G401.6 (cell line): ENCODE measurements around the gene MIF.
"Not testable (repeated sequence)": the region's sequence is repeated elsewhere in the genome, so short reads cannot be mapped to it uniquely, and the experiment has no call there.

ENCODE experiments used
- FAIRE-seq: peaks from 2 replicates; lab custom pipeline; 2012; peaks lifted over from hg19 to GRCh38; lab: Jason Lieb, UNC

Gene MIF

DNA sequence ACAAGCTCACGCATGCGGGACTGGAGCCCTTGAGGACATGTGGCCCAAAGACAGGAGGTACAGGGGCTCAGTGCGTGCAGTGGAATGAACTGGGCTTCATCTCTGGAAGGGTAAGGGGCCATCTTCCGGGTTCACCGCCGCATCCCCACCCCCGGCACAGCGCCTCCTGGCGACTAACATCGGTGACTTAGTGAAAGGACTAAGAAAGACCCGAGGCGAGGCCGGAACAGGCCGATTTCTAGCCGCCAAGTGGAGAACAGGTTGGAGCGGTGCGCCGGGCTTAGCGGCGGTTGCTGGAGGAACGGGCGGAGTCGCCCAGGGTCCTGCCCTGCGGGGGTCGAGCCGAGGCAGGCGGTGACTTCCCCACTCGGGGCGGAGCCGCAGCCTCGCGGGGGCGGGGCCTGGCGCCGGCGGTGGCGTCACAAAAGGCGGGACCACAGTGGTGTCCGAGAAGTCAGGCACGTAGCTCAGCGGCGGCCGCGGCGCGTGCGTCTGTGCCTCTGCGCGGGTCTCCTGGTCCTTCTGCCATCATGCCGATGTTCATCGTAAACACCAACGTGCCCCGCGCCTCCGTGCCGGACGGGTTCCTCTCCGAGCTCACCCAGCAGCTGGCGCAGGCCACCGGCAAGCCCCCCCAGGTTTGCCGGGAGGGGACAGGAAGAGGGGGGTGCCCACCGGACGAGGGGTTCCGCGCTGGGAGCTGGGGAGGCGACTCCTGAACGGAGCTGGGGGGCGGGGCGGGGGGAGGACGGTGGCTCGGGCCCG lies at the start of gene MIF:
Gene MIF, plus strand, starts transcription at position 439 of the 765 bp plus-strand sequence. Its CDS starts 92 bp downstream, at position 531.
- no peak for FAIRE-seq

DNA sequence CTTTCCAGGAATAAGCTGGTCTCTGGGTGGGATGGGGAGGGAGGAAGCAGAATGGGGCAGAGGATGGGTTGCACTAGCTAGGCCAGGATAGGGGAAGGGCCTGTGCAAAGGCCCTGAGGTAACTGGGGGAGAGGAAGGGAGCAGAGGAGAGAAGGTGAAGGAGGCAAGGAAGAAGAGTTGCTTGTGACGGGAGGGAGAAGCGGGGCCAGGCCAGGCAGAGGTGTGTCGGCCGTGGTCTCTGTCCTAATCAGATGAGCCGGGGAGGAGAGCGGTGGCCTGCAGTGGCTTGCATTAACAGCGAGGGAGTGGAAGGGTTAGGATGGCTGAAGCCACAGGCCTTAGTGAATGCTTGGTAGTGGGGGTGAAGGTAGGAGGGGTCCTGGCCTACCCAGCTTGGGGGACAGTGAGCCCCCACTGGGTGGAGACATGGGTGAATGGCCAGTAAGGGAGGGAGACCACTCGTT lies 49.4 kb upstream of the MIF start:
- FAIRE-seq = no peak

DNA sequence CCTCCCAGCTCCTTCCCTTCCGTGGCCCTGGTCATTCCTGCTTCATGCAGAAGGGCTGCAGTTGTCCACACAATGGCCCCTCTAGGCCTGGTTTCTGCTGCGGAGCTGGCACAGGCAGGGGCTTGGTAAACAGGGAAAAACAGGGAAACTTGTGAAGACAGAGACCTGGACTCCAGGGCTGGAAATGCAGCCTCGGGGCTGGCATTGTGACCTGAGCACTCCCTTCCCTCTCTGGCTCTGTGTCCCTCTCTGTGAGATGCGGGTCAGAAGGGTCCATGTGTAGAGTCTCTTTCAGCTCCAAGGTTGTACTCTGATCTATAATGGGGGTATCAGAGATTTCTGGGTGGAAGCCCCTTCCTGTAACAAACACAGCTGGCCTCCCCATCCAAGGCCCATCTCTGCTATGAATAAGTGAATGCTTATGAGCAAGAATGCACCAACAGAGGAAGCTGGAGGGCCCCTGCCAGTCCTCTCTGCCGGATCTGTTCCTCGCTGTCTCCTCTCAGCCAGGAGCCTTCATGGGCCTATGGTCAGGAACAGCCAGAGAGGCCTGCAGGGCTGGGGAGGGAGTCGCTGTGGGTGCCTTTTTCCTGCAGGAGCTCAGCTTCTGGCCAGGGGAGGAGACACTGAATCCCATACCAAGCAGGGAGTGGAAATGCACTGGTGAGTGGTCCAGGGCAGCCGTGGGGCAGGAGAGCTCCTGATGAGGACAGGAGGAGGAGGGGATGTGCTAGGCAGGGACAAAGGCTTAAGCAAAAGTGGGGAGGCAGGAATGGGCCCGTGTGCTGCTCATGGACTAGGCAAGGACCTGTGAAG lies 48.7 kb upstream of the MIF start:
- no peak for FAIRE-seq

DNA sequence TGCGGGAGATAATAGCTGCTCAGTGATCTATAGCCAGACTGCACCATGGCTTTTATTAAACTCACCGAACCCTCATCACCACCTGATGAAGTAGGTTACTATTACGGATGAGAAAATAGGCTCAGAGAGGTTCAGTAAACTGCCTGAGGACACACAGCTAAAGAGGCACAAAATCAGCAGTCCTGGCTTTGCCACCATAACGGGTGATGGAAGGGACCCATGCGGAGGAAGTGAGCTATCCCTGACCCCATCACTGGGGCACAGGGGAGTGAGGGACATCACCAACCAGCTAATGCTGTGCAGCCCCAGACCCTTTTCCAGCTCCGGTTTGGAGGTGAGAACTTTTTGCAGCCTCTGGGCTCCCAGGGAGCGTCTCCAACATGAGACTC lies 48.1 kb upstream of the MIF start:
- FAIRE-seq = no peak

DNA sequence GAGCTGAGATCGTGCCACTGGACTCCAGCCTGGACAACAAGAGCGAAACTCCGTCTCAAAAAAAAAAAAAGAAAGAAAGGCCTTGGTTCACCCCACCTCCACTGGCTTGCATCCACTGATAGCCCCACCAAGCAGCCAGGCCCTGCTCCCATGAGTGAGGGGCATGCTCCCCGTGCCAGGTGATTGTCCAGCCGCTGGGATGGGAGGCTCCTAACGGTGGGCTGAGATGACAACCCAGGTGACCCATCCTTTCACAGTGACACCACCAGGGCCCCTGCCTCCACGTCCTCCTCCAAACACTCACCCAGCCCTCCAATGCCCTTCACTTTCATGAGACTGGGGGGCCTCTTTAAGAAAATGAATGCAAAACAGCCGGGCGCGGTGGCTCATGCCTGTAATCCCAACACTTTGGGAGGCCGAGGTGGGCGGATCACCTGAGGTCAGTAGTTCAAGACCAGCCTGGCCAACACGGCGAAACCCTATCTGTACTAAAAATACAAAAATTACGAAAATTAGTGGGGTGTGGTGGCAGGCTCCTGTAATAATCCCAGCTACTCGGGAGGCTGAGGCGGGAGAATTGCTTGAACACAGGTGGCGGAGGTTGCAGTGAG lies 46.8 kb upstream of the MIF start:
- FAIRE-seq = no peak

DNA sequence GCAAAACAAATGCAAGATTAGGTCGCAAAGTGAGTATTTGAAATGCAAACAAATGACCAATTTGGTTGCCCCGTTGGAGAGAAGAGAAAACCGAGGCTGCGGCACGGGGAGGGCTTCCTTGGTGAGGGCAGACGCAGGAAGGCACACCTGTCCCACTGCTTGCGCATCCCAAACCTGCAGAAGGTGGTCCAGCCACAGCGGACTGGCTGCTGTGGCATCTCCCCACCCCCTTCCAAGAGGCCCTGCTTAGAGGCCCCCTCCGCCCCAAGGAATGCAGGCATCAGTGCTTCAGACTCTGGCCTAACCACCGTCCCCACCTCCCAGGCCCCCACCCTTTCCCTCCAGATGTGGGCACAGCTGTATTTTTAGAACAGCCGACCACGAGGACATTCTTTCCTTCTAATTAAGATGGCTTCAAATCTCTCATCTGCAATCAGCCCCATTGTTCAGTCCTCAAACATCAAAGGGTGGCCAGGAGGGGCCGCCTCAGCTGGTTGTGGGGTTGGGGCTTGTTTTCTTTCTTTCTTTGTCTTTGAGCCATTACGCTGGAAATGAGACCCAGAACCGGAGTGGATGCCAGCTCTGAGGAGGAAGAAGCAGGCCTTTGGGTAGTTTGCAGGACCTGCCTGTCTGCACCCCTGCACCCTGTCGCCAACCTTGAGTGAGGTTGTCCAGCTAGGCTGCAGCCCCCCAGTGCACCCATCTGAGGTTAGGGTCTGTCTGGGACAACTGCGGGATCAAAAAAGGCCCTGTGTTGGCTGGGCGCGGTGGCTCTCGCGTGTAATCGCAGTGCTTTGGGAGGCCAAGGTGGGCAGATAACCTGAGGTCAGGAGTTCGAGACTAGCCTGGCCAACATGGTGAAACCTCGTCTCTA lies 46.0 kb upstream of the MIF start:
- no peak for FAIRE-seq

DNA sequence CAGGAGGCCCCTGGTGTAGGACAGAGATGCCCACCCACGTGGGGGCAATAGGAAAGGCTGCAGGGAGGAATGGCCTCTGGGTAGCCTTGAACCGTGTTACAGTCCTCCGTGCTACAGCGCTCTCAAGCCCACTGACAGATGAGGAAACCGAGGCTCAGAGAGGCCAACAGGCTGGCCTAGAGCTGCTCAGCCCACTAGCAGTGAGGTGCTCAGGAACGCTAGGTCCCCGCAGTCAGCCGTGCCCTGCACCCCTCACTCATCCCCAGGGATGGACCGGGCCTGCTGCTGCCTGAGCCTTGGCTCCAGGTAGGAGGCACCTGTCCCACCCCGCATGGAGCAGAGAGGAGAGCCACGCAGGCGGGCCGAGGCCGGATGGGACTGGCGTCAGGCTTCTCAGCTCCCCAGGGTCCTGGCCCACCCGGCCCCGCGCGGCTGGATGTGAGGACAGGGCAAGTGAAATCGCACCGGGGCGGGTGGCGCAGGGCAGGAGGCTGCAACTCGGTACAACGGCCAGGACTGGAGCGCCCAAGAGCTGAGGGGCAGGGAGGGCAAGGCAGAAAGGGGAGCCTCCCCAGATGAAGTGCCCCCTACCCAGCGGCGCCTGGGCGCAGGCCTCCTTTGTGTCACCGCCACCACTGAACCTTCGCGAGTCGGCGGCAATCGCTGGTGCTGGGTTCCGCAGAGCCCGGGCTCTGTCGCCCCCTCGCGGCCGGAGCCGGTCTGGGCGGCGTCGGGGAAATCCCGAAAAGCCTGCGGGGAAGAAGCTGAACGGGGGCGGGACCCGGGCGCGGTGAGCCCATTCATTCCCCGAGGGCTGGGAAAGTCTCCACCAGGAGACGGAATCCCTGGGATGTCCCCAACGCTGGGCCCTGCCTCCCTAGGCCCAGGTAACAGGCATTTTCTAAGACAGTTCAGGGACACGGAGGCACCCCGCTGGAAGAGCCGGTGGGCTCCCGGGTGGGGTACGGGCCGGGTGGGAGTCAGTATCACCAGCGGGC lies 44.9 kb upstream of the MIF start:
- FAIRE-seq = no peak

DNA sequence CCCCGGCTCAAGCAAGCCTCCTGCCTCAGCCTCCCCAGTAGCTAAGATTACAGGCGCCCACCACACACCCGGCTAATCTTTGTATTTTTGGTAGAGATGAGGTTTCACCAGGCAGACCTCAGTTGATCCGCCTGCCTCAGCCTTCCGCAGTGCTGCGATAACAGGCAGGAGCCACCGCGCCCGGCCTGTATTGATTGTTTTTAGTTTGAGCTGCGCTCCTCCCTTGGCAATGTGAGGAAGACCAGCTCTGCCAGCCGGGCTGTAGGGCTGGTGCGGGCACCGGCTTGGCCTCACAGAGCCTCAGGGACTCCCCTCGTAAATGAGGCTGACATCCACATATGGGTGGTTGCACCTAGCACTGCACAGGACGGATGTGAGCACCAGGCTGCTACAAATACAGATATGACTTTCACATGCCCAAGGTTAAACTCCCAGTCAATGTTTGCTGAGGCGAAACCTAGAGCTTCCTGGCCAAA lies 44.0 kb upstream of the MIF start:
- no peak for FAIRE-seq

DNA sequence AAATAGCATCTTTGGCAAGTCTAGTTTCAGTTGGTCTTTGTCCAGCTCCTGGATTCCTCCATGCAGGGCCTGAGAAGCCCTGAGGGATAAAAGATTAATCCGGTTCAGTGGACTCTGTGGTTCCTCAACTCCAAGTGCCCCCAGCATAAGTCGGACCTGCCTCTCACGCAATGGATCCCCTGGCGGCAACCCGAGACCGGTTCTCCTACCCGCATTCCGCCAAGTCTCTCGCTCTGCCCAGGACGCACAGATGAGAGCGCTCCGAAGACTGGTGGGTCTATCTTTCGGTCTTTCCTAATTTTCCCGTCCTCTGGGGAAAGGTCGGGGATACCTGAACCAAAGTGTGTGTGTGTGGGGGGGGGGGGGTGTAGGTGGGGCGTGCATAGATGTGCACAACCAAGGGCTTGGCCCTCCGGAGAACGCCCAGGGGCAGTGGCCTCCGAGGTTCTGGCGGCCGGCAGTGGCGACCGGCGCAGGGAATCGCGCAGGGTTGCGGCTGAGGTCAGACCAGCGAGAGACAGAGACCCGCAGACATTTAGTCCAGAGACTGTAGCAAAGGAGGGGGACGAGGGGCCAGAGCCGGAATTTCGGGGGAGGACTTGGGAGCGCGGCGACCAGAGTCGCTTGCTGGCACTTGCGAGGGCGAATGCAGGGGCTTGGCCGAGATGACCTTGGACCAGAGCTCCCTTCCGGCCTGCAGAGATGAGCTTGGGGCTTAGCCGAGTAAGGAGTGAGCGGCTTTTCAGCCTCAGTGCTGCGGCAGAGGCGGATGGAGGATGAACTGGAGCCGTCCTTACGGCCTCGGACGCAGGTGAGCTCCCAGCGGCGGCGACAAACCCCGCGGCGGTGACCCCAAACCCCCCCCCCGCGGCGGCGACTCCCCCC lies 37.2 kb upstream of the MIF start:
- FAIRE-seq = no peak

DNA sequence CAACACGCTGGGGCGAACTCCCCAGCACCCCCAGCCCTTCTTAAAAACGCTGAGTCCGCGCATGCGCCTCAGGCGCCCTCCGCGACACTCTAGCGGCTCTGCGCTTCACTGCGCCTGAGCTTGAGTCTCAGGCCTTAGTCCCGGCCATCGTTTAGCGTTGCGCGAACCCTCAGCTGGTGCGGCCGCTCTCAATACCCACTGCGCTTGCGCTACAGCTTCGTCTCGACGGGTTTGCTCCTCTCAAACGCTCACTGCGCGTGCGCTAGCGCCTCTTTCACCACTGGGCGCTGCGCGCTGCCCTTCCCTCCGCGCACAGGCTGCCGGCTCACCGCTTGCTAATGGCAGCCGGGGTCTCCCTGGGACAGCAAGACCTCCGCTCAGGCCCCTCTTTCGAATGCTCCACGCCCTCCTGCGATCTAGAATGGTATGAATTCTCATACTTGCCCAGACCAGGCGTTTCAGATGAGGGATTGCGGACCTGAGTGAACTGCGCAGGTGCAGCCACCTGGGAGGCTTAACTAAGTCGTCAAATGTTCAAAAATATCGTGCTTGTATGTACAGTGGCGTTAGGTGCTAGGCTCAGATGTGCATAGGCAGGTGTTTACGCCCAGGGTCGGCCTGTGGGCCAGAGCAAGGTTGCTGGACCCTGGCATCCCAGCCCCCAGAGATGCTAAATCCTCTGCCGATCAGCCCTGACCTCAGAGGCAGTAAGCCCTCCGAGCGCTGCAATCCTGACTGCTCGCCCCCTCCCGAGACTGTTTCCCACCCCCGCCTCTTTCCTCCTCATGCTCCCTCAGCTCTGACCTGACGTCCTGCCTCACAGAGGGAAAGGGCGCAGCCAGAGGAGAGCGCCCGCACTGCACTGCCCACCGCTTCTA lies 36.3 kb upstream of the MIF start, which contains the start of gene SLC2A11:
Gene SLC2A11, plus strand, starts transcription at position 270 of the 878 bp plus-strand sequence. Its CDS starts 125 bp downstream, at position 395.
- FAIRE-seq = no peak

DNA sequence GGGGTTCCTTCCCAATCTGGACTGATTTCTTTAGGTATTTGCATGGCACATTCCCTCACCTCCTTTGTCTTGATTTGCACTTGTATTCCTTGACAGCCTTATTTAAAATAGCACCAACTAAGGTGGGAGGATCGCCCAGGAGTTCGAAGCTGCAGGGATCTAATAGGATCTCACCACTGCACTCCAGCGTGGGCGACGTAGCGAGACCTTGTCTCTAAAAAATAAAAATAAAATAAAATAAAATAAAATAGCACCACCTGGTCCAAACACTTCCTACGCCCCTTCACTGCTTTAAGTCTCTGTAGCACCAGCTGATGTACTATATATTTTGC lies 35.7 kb upstream of the MIF start:
- no peak for FAIRE-seq

DNA sequence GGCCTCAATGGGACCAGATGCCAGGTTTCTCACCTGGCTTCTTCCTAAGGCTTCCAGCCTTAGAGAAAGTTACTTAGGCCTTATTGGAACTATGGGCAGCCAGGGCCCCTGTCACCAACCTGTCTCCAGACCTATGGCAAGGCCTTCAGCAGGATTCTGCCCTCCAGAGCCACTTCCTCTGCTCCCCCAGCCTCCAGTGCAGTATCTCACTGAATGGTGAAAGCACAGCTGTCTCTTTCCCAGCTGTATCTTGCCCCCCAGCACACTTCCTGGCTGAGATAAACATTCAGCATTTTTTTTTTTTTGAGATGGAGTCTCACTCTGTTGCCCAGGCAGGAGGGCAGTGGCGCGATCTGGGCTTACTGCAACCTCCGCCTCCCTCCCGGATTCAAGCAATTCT lies 35.0 kb upstream of the MIF start:
- no peak for FAIRE-seq

DNA sequence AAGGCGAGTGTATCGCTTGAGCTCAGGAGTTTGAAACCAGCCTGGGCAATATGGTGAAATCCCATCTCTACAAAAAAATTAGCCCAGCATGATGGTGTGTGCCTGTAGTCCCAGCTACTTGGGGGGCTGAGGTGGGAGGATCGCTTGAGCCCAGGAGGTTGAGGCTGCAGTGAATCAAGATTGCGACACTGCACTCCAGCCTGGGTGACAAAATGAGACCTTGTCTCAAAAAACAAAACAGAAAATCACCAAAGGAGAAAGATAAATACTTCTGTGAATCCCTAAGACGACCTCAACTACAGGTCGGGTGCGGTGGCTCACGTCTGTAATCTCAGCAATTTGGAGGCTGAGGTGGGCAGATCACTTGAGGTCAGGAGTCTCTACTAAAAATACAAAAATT lies 34.0 kb upstream of the MIF start:
- not testable (repeated sequence) for FAIRE-seq

DNA sequence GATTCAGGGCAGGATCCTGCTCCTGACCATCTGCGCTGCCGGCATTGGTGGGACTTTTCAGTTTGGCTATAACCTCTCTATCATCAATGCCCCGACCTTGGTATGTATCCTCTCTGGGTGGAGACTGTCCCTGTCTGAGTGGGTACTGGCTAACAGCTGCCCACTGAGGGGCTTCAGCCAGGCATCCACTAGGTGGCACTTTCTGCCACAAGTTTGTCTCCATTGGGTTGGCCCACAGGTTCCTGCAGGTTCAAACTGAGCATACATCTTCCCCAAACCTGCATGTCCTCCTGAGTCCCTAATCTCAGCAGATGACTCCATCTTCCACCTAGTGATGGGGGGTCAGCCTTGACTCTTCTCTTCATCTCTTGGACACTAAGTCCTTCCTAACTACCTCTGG lies 32.1 kb upstream of the MIF start:
- FAIRE-seq = no peak

DNA sequence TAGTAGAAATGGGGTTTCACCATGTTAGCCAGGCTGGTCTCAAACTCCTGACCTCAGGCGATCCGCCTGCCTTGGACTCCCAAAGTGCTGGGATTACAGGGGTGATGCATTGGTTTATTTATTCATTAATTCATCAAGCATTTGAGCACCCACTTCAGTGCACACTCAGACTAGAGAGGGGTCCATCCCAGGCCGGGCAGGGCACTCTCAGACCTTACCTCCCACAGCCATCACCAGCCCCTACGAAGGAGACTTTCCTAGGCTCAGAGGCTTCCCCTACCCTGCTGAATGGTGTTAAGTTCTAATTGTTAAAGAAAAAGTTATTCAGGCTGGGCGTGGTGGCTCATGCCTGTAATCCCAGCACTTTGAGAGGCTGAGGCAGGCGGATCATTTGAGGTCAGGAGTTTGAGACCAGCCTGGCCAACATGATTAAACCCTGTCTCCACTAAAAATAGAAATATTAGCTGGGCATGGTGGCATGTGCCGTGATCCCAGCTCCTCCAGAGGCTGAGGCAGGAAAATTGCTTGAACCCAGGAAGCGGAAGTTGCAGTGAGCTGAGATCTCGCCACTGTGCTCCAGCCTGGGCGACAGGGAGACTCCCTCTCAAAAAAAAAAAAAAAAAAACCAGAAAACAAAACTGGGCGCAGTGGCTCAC lies 29.6 kb upstream of the MIF start:
- FAIRE-seq = not testable (repeated sequence)

DNA sequence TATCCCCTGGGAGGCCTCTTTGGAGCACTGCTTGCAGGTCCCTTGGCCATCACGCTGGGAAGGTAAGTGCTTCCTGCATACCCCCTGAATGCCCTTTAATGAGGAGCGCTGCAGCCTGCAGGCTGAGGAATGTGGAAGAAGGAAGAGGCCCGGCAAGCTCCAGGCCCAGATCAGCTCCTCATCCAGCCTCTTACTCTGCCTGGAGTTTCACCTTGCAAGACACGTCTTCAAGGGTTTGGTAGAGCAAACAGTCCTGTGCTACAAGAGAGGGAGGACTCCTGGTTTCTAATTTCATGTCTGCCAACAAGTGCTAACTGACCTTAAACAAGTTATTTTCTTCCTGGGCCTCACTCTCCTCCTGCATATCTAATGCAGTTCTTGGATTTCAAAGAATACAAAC lies 25.6 kb upstream of the MIF start:
- FAIRE-seq = no peak

DNA sequence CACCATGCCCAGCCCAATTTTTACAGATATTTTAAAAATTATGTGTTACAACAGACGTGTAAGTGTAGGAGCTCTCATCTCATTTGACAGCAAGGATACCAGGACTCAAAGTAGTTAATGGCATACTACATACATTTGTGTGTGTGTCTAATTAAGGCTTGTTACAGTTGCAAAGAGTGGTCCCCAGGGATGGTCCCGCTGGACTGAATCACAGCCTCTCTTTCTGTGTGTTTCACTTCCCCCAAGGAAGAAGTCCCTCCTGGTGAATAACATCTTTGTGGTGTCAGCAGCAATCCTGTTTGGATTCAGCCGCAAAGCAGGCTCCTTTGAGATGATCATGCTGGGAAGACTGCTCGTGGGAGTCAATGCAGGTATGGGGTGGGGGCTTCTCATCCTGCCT lies 19.3 kb upstream of the MIF start:
- FAIRE-seq = no peak

DNA sequence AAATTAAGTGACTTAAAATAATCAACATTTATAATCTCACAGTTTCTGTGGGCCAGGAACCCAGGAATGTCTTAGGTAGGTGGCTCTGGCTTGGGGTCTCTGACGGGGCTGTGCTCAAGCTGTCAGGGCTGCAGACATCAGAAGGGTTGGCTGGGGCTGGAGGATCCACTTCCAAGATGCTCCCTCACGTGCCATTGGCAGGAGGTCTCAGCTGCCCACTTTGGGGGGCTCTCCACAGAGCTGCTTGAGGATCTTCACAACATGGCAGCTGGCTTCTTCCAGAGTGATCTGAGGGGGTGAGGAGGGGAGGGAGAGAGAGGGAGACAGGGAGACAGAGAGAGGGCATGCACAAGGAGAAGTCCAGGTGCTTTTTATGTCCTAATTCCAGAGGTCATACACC lies 18.4 kb upstream of the MIF start:
- no peak for FAIRE-seq
